Keratinocyte (primary cell): Measurements from ENCODE around the gene PLCL2. TPM values are rescaled to one million over a fixed set of nuclear protein-coding genes. Genes with fewer than 3 reads are reported as not detected.

Experiments used
- DNase-seq: peaks from one replicate; pipeline ENCODE4 v3.0.0-alpha.2; 2011; ENCODE audit warnings: low read depth, missing footprints, low spot score
- FAIRE-seq: peaks from 2 replicates; lab custom pipeline; 2011; peaks lifted over from hg19 to GRCh38; lab: Jason Lieb, UNC
- H2AFZ ChIP-seq: 2 replicates; pipeline ENCODE4 v1.6.0; 2012; ENCODE audit warnings: low read length, control low read depth, inconsistent platforms; ENCODE audit not compliant: control insufficient read depth
- H3K27ac ChIP-seq: 2 replicates; pipeline ENCODE4 v1.5.1; 2011; ENCODE audit warnings: low read length; ENCODE audit not compliant: control insufficient read depth, insufficient read depth
- H3K27me3 ChIP-seq: 3 replicates; pipeline ENCODE4 v1.6.0; 2011; ENCODE audit warnings: low read length; ENCODE audit not compliant: control insufficient read depth, insufficient read depth; ENCODE audit errors: extremely low read depth
- H3K36me3 ChIP-seq, 2 experiments: 2 replicates in 1 of 2; 3 replicates in 1 of 2; pipeline ENCODE4 v1.5.1; 2011; ENCODE audit warnings: low read length in 2 of 2, mild to moderate bottlenecking in 1 of 2; ENCODE audit not compliant: control insufficient read depth in 2 of 2, insufficient read depth in 2 of 2; ENCODE audit errors: extremely low read depth in 1 of 2
- H3K4me1 ChIP-seq: 3 replicates; pipeline ENCODE4 v1.5.1; 2011; ENCODE audit warnings: low read length; ENCODE audit not compliant: control insufficient read depth, insufficient read depth; ENCODE audit errors: extremely low read depth
- H3K4me2 ChIP-seq: 3 replicates; pipeline ENCODE4 v1.6.0; 2011; ENCODE audit warnings: low read depth, low read length; ENCODE audit not compliant: control insufficient read depth, insufficient read depth; ENCODE audit errors: extremely low read depth
- H3K4me3 ChIP-seq, 3 experiments: fragments of 200-600 bp in 1 of 3; sonication (generic) in 1 of 3; 2 replicates in 2 of 3; 3 replicates in 1 of 3; pipeline ENCODE4 v1.5.1; 2011 to 2016; ENCODE audit warnings: low read length in 3 of 3, mild to moderate bottlenecking in 3 of 3, control low read depth in 2 of 3, inconsistent platforms in 1 of 3, low read depth in 1 of 3, mixed read lengths in 1 of 3, mixed run types in 1 of 3, moderate library complexity in 1 of 3; ENCODE audit not compliant: control insufficient read depth in 2 of 3, insufficient read depth in 2 of 3; ENCODE audit errors: extremely low read depth in 1 of 3
- H3K79me2 ChIP-seq: 2 replicates; pipeline ENCODE4 v1.6.0; 2012; ENCODE audit warnings: low read length; ENCODE audit not compliant: control insufficient read depth, insufficient read depth
- H3K9ac ChIP-seq: 3 replicates; pipeline ENCODE4 v1.6.0; 2011; ENCODE audit warnings: low read length; ENCODE audit not compliant: control insufficient read depth, insufficient read depth; ENCODE audit errors: extremely low read depth
- H3K9me1 ChIP-seq: 3 replicates; pipeline ENCODE4 v1.6.0; 2011; ENCODE audit warnings: low read length; ENCODE audit not compliant: control insufficient read depth, insufficient read depth; ENCODE audit errors: extremely low read depth
- H3K9me3 ChIP-seq: 2 replicates; pipeline ENCODE4 v1.5.1; 2012; ENCODE audit warnings: low read depth, low read length; ENCODE audit not compliant: control insufficient read depth
- H4K20me1 ChIP-seq: 3 replicates; pipeline ENCODE4 v1.6.0; 2011; ENCODE audit warnings: low read length; ENCODE audit not compliant: control insufficient read depth, insufficient read depth; ENCODE audit errors: extremely low read depth
- CTCF ChIP-seq, 3 experiments: IDR thresholded peaks in 1 of 3; conservative IDR thresholded peaks in 1 of 3; optimal IDR thresholded peaks in 1 of 3; 2 replicates in 2 of 3; 3 replicates in 1 of 3; pipeline versions ENCODE3 to v1.5.1; 2011; ENCODE audit warnings: low read length in 3 of 3, mild to moderate bottlenecking in 3 of 3, moderate library complexity in 2 of 3, control low read depth in 1 of 3, inconsistent platforms in 1 of 3; ENCODE audit not compliant: insufficient read depth in 2 of 3; ENCODE audit errors: extremely low read depth in 1 of 3
- EZH2 ChIP-seq: IDR thresholded peaks from one replicate; pipeline ENCODE4 v1.6.1; 2012; ENCODE audit warnings: inconsistent platforms, mild to moderate bottlenecking, low read length, moderate library complexity
- dilution Hi-C: fragments of 300-500 bp; cut with MboI; formaldehyde crosslinking; loops from one replicate; pipeline ENCODE4 v1.7.0; 2020; ENCODE audit warnings: low sequenced_read_pairs; ENCODE audit not compliant: extremely low pct_ligation_motif_present
- polyA plus RNA-seq, 5 experiments: library from polyadenylated mRNA; depleted of rRNA in 3 of 5; stranded (reverse) in 3 of 5; stranded (forward) in 1 of 5; unstranded in 1 of 5; fragments of >200 nt; gene quantifications; 1 replicate in 1 of 5; 2 replicates in 3 of 5; 3 replicates in 1 of 5; pipeline versions ENCODE4 v1.2.1 to v1.2.3, GENCODE V29; 2011 to 2012; ENCODE audit warnings: missing spikeins in 2 of 5, low read depth in 1 of 5, low replicate concordance in 1 of 5

PLCL2 gene
- polyA plus RNA-seq, 1 donor (not counting 4 experiments of a cell fraction or from before 2014, with no cell fraction given): 0.20 TPM

GRCh38 chr3:17132286-17133115, 247.7 kb downstream of the PLCL2 start:
- Histone ChIP-seq H3K79me2 (no peaks in the 10 kb centered on the region), H3K4me3 (no peak overlapping the region), H3K9me1 (no peaks in the 10 kb centered on the region), H4K20me1 (no peaks in the 10 kb centered on the region), H3K27ac (no peak overlapping the region), H3K36me3 (no peaks in the 10 kb centered on the region), H2AFZ (no peak overlapping the region), H3K9ac (no peak overlapping the region), H3K4me1 (no peaks in the 10 kb centered on the region), H3K4me2 (no peak overlapping the region), H3K27me3 (no peaks in the 10 kb centered on the region), H3K9me3 (no peaks in the 10 kb centered on the region)
- dilution Hi-C loops: no loop called here
- DNase-seq (no peak), FAIRE-seq (no peak)
- TF ChIP-seq EZH2 (no peak), CTCF (optimal IDR thresholded peaks at IDR 0.05 in 1 of 3, IDR thresholded peaks at IDR 0.05 in 1 of 3, conservative IDR thresholded peaks at IDR 0.05 in 1 of 3; ENCODE audit: extremely low read depth in 1 of 3, insufficient read depth in 2 of 3, low read length in 3 of 3) (no peak)

- dilution Hi-C loops: no loop called here
- Histone ChIP-seq H3K9me3 (no peaks in the 10 kb centered on the region), H3K9ac (no peak overlapping the region), H2AFZ (no peak overlapping the region), H3K9me1 (no peaks in the 10 kb centered on the region), H3K27me3 (no peaks in the 10 kb centered on the region), H3K4me2 (no peak overlapping the region), H3K79me2 (no peaks in the 10 kb centered on the region), H4K20me1 (no peaks in the 10 kb centered on the region), H3K4me1 (no peaks in the 10 kb centered on the region), H3K4me3 (no peak overlapping the region), H3K36me3 (no peaks in the 10 kb centered on the region), H3K27ac (no peak overlapping the region)
- DNase-seq (no peak), FAIRE-seq (no peak)
- TF ChIP-seq EZH2: no peak
- TF ChIP-seq CTCF (optimal IDR thresholded peaks at IDR 0.05 in 1 of 3, IDR thresholded peaks at IDR 0.05 in 1 of 3, conservative IDR thresholded peaks at IDR 0.05 in 1 of 3; ENCODE audit: extremely low read depth in 1 of 3, insufficient read depth in 2 of 3, low read length in 3 of 3): no peak
These were observed 249.1 kb downstream of the PLCL2 start for GRCh38 chr3:17133632-17134545.
